Neural cell (in vitro differentiated cells): ENCODE results near the gene DPYSL4. TPM values are rescaled to one million over a fixed set of nuclear protein-coding genes. Genes with fewer than 3 reads are reported as not detected.
"Not testable (repeated sequence)": the region's sequence is repeated elsewhere in the genome, so short reads cannot be mapped to it uniquely, and the experiment has no call there.

ENCODE experiments used
- H2AFZ ChIP-seq: fragments of 200-600, 300-800 bp; sonication (generic), shearing (Covaris generic); 2 replicates; pipeline ENCODE4 v1.6.0; 2014; ENCODE audit warnings: low read depth, mild to moderate bottlenecking, antibody characterized with exemption, low read length, moderate library complexity
- H3F3A ChIP-seq: fragments of 200-600 bp; shearing (Covaris generic); 2 replicates; pipeline ENCODE4 v1.6.1; 2016; ENCODE audit warnings: mild to moderate bottlenecking, moderate library complexity, mixed read lengths, antibody characterized with exemption, low read length; ENCODE audit not compliant: insufficient read depth, poor library complexity, severe bottlenecking
- H3K27ac ChIP-seq: fragments of 200-600, 300-800 bp; sonication (generic), shearing (Covaris generic); 2 replicates; pipeline ENCODE4 v1.5.1; 2014; ENCODE audit warnings: mild to moderate bottlenecking, low read length, moderate library complexity
- H3K27me3 ChIP-seq: fragments of 300-800, 200-600 bp; sonication (generic), shearing (Covaris generic); 2 replicates; pipeline ENCODE4 v1.6.0; 2014; ENCODE audit warnings: mild to moderate bottlenecking, low read depth, low read length, moderate library complexity; ENCODE audit not compliant: insufficient read depth
- H3K36me3 ChIP-seq: fragments of 300-800, 200-600 bp; sonication (generic), shearing (Covaris generic); 2 replicates; pipeline ENCODE4 v1.5.1; 2014; ENCODE audit warnings: mild to moderate bottlenecking, antibody characterized with exemption, low read length, moderate library complexity; ENCODE audit not compliant: insufficient read depth
- H3K4me2 ChIP-seq: fragments of 300-800, 200-600 bp; sonication (generic), shearing (Covaris generic); 2 replicates; pipeline ENCODE4 v1.6.0; 2014; ENCODE audit warnings: mild to moderate bottlenecking, low read length
- H3K4me3 ChIP-seq: fragments of 300-800, 200-600 bp; sonication (generic), shearing (Covaris generic); 2 replicates; pipeline ENCODE4 v1.5.1; 2014; ENCODE audit warnings: mild to moderate bottlenecking, low read length, moderate library complexity
- H3K79me2 ChIP-seq: fragments of 200-600 bp; shearing (Covaris generic); replicated peaks from 2 replicates; pipeline ENCODE4 v1.6.0; 2014; ENCODE audit warnings: mild to moderate bottlenecking, low read length, moderate library complexity; ENCODE audit not compliant: insufficient read depth
- H3K9ac ChIP-seq: fragments of 300-800, 200-600 bp; sonication (generic), shearing (Covaris generic); 2 replicates; pipeline ENCODE4 v1.6.1; 2016; ENCODE audit warnings: mild to moderate bottlenecking, low read length, mixed read lengths
- H3K9me2 ChIP-seq: fragments of 200-600 bp; shearing (Covaris generic); 2 replicates; pipeline ENCODE4 v1.6.1; 2016; ENCODE audit warnings: mild to moderate bottlenecking, low read length, mixed read lengths; ENCODE audit not compliant: insufficient read depth
- H3K9me3 ChIP-seq: fragments of 200-600, 300-800 bp; sonication (generic), shearing (Covaris generic); 2 replicates; pipeline ENCODE4 v1.6.1; 2016; ENCODE audit warnings: mild to moderate bottlenecking, mixed run types, low read length, moderate library complexity, mixed read lengths
- H4K20me1 ChIP-seq: fragments of 200-600 bp; shearing (Covaris generic); 2 replicates; pipeline ENCODE4 v1.6.1; 2016; ENCODE audit warnings: mild to moderate bottlenecking, mixed run types; ENCODE audit not compliant: insufficient read depth
- EP300 ChIP-seq: fragments of 450-650 bp; conservative IDR thresholded peaks from 2 replicates; pipeline ENCODE4 v1.6.1; 2014; ENCODE audit warnings: antibody characterized with exemption, mild to moderate bottlenecking, moderate library complexity; ENCODE audit not compliant: poor library complexity, severe bottlenecking
- EZH2 ChIP-seq: fragments of 200-600, 300-800 bp; shearing (Covaris generic), sonication (generic); IDR thresholded peaks from 2 replicates; pipeline ENCODE4 v1.6.1; 2014; ENCODE audit warnings: antibody characterized with exemption, low read length, borderline replicate concordance, mild to moderate bottlenecking; ENCODE audit not compliant: insufficient read depth, poor library complexity, severe bottlenecking
- MXI1 ChIP-seq: fragments of 450-650 bp; conservative IDR thresholded peaks from 2 replicates; pipeline ENCODE4 v1.6.1; 2014; ENCODE audit warnings: antibody characterized with exemption, mild to moderate bottlenecking; ENCODE audit not compliant: poor library complexity, severe bottlenecking
- POLR2AphosphoS5 ChIP-seq: IDR thresholded peaks from 2 replicates; pipeline ENCODE4 v1.6.1; 2012
- RAD21 ChIP-seq: fragments of 450-650 bp; conservative IDR thresholded peaks from 2 replicates; pipeline ENCODE4 v1.6.1; 2014; ENCODE audit warnings: antibody characterized with exemption, mild to moderate bottlenecking, moderate library complexity
- SMC3 ChIP-seq: fragments of 450-650 bp; conservative IDR thresholded peaks from 2 replicates; pipeline ENCODE4 v1.6.1; 2014; ENCODE audit warnings: antibody characterized with exemption, mild to moderate bottlenecking, moderate library complexity; ENCODE audit not compliant: poor library complexity
- TAF1 ChIP-seq: IDR thresholded peaks from 2 replicates; pipeline ENCODE4 v1.6.1; 2012; ENCODE audit warnings: low read depth
- polyA plus RNA-seq: library from polyadenylated mRNA; depleted of rRNA; stranded (reverse); fragments of >200 nt; gene quantifications from 2 replicates; pipeline ENCODE4 v1.2.3, GENCODE V29; 2014
- TF ChIP-seq, protein P1 (sequence below): fragments of 450-650 bp; IDR thresholded peaks from 2 replicates; pipeline ENCODE4 v1.5.1; 2014; ENCODE audit warnings: antibody characterized with exemption, mild to moderate bottlenecking, moderate library complexity; ENCODE audit not compliant: poor library complexity, severe bottlenecking
- TF ChIP-seq, protein P2 (sequence below): IDR thresholded peaks from 2 replicates; pipeline ENCODE4 v1.6.1; 2012; ENCODE audit warnings: borderline replicate concordance

Gene DPYSL4
- polyA plus RNA-seq, 1 donor from 2014 or later = 116 TPM

GRCh38 chr10:132219486-132219885 lies 32.7 kb downstream of the DPYSL4 start:
- Histone ChIP-seq H3K4me3 (no peak overlapping the region), H3K27me3 (no peaks in the 10 kb centered on the region), H3K79me2 (no peaks in the 10 kb centered on the region), H3K9ac (no peak overlapping the region), H3K9me2 (no peaks in the 10 kb centered on the region), H3F3A (no peaks in the 10 kb centered on the region), H2AFZ (no peak overlapping the region), H3K9me3 (no peaks in the 10 kb centered on the region), H3K4me2 (no peak overlapping the region), H3K27ac (no peak overlapping the region), H4K20me1 (no peaks in the 10 kb centered on the region), H3K36me3 (no peaks in the 10 kb centered on the region)
- TF ChIP-seq MXI1 (no peak), SMC3 (no peak), RAD21 (no peak), EP300 (no peak), POLR2AphosphoS5 (no peak), TAF1 (no peak), EZH2 (no peak)
- TF ChIP-seq, protein P1, sequence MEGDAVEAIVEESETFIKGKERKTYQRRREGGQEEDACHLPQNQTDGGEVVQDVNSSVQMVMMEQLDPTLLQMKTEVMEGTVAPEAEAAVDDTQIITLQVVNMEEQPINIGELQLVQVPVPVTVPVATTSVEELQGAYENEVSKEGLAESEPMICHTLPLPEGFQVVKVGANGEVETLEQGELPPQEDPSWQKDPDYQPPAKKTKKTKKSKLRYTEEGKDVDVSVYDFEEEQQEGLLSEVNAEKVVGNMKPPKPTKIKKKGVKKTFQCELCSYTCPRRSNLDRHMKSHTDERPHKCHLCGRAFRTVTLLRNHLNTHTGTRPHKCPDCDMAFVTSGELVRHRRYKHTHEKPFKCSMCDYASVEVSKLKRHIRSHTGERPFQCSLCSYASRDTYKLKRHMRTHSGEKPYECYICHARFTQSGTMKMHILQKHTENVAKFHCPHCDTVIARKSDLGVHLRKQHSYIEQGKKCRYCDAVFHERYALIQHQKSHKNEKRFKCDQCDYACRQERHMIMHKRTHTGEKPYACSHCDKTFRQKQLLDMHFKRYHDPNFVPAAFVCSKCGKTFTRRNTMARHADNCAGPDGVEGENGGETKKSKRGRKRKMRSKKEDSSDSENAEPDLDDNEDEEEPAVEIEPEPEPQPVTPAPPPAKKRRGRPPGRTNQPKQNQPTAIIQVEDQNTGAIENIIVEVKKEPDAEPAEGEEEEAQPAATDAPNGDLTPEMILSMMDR = no peak
- TF ChIP-seq, protein P2, sequence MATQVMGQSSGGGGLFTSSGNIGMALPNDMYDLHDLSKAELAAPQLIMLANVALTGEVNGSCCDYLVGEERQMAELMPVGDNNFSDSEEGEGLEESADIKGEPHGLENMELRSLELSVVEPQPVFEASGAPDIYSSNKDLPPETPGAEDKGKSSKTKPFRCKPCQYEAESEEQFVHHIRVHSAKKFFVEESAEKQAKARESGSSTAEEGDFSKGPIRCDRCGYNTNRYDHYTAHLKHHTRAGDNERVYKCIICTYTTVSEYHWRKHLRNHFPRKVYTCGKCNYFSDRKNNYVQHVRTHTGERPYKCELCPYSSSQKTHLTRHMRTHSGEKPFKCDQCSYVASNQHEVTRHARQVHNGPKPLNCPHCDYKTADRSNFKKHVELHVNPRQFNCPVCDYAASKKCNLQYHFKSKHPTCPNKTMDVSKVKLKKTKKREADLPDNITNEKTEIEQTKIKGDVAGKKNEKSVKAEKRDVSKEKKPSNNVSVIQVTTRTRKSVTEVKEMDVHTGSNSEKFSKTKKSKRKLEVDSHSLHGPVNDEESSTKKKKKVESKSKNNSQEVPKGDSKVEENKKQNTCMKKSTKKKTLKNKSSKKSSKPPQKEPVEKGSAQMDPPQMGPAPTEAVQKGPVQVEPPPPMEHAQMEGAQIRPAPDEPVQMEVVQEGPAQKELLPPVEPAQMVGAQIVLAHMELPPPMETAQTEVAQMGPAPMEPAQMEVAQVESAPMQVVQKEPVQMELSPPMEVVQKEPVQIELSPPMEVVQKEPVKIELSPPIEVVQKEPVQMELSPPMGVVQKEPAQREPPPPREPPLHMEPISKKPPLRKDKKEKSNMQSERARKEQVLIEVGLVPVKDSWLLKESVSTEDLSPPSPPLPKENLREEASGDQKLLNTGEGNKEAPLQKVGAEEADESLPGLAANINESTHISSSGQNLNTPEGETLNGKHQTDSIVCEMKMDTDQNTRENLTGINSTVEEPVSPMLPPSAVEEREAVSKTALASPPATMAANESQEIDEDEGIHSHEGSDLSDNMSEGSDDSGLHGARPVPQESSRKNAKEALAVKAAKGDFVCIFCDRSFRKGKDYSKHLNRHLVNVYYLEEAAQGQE = no peak

DNA sequence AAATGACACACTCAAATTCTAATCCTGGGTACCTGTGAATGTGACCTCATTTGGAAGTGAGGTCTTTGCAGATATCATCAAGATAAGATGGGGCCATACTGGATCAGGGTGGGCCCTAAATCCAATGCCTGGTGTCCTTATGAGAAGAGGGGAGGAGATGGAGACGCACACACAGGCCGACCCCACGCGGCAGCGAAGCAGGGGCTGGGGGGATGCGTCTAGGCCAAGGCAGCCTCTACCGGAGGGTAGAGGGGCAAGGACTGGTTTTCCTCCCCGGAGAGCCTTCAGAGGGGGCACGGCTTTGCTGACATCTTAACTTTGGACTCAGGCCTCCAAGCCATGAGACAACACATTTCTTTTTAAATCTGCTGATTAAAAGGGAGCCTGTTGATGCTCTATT lies 33.3 kb downstream of the DPYSL4 start:
- Histone ChIP-seq H3K4me2 (no peak overlapping the region), H4K20me1 (no peaks in the 10 kb centered on the region), H3K4me3 (no peak overlapping the region), H3K27me3 (no peaks in the 10 kb centered on the region), H3K27ac (no peak overlapping the region), H3F3A (no peaks in the 10 kb centered on the region), H3K9ac (no peak overlapping the region), H3K36me3 (no peaks in the 10 kb centered on the region), H3K9me2 (no peaks in the 10 kb centered on the region), H2AFZ (no peak overlapping the region), H3K79me2 (no peaks in the 10 kb centered on the region), H3K9me3 (no peaks in the 10 kb centered on the region)
- TF ChIP-seq, protein P1 = no peak
- TF ChIP-seq, protein P2 = no peak
- TF ChIP-seq EP300 = no peak

DNA sequence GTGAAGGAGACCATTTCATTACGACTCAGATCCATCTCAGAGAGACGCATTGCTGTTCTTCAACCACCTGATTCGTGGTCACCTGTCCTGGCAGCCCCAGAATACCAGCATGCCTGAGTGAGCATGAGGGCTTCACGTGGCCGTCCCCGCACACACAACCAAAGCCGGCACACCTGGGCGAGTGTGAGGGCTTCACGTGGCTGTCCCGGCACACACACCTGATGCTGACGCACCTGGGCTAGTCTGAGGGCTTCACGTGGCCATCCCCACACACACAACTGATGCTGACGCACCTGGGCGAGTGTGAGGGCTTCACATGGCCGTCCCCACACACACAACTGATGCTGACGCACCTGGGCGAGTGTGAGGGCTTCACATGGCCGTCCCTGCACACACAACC lies 34.2 kb downstream of the DPYSL4 start:
- not testable (repeated sequence) for H3F3A ChIP-seq, H3K36me3 ChIP-seq

More for the DNA sequence above, 34.2 kb downstream of the DPYSL4 start:
- not testable (repeated sequence) for H3K27me3 ChIP-seq, H3K79me2 ChIP-seq, H3K4me2 ChIP-seq, H3K9me3 ChIP-seq, H3K9me2 ChIP-seq, H2AFZ ChIP-seq, H3K4me3 ChIP-seq, H4K20me1 ChIP-seq, H3K27ac ChIP-seq, H3K9ac ChIP-seq
